ELR (cell line): Measurements from ENCODE around the gene TNFRSF1A.
"Not testable (repeated sequence)": the region's sequence is repeated elsewhere in the genome, so short reads cannot be mapped to it uniquely, and the experiment has no call there.

Experiments used
- DNase-seq: peaks from one replicate; pipeline ENCODE4 v3.0.0-alpha.2; 2015; ENCODE audit warnings: low read depth

TNFRSF1A gene

GRCh38 chr12:6302621-6303020, 39.3 kb downstream of the TNFRSF1A start:
- no peak for DNase-seq

- DNase-seq, result no peak
Observed at GRCh38 chr12:6301721-6302120, 40.2 kb downstream of the TNFRSF1A start.

- DNase-seq, result no peak
Observed at GRCh38 chr12:6297170-6297569, 44.7 kb downstream of the TNFRSF1A start.

- peak; percentile 92 for DNase-seq
Observed at GRCh38 chr12:6295094-6295811, 46.6 kb downstream of the TNFRSF1A start.

- DNase-seq, result no peak
Observed at GRCh38 chr12:6294156-6295093, 47.5 kb downstream of the TNFRSF1A start.

- DNase-seq, result peak; percentile 78
Observed at GRCh38 chr12:6292606-6293005, 49.3 kb downstream of the TNFRSF1A start.

- DNase-seq, result not testable (repeated sequence)
Observed at GRCh38 chr12:6289906-6290305, 52.0 kb downstream of the TNFRSF1A start.

GRCh38 chr12:6289081-6289480, 52.8 kb downstream of the TNFRSF1A start:
- not testable (repeated sequence) for DNase-seq

GRCh38 chr12:6288235-6288634, 53.6 kb downstream of the TNFRSF1A start:
- peak; percentile 62 for DNase-seq

- DNase-seq, result peak; percentile 87
Observed at GRCh38 chr12:6285532-6286306, 56.2 kb downstream of the TNFRSF1A start.

GRCh38 chr12:6285063-6285477, 56.8 kb downstream of the TNFRSF1A start:
- DNase-seq, result peak; percentile 82

- DNase-seq, result no peak
Observed at GRCh38 chr12:6284273-6284672, 57.6 kb downstream of the TNFRSF1A start.

- no peak for DNase-seq
Observed at GRCh38 chr12:6282453-6282840, 59.4 kb downstream of the TNFRSF1A start.

- peak; percentile 61 for DNase-seq
Observed at GRCh38 chr12:6281081-6281809, 60.6 kb downstream of the TNFRSF1A start.

GRCh38 chr12:6280672-6281071, 61.2 kb downstream of the TNFRSF1A start:
- DNase-seq, result no peak

- peak; percentile 97 for DNase-seq
Observed at GRCh38 chr12:6280053-6280469, 61.8 kb downstream of the TNFRSF1A start.

- DNase-seq, result peak; percentile 45
Observed at GRCh38 chr12:6279631-6280030, 62.2 kb downstream of the TNFRSF1A start.

GRCh38 chr12:6279256-6279628, 62.6 kb downstream of the TNFRSF1A start:
- DNase-seq, result no peak
